Uterus (tissue), 2 donors: ENCODE results near the gene ATP5F1C.

Experiments
- POLR2A ChIP-seq, 2 donors: fragments of 450-650 bp; IDR thresholded peaks; one replicate each; pipeline ENCODE4 v1.6.1; 2016; ENCODE audit warnings: antibody characterized with exemption in 2 of 2, mild to moderate bottlenecking in 1 of 2, moderate library complexity in 1 of 2
- TF ChIP-seq, protein P1 (sequence below), 4 experiments: fragments of 200-600 bp in 2 of 4; fragments of 450-650 bp in 2 of 4; sonication (generic) in 2 of 4; IDR thresholded peaks; one replicate each; pipeline ENCODE4 v1.5.1; 2016 to 2019; ENCODE audit warnings: antibody characterized with exemption in 4 of 4, mild to moderate bottlenecking in 2 of 4, moderate library complexity in 1 of 4

DNA sequence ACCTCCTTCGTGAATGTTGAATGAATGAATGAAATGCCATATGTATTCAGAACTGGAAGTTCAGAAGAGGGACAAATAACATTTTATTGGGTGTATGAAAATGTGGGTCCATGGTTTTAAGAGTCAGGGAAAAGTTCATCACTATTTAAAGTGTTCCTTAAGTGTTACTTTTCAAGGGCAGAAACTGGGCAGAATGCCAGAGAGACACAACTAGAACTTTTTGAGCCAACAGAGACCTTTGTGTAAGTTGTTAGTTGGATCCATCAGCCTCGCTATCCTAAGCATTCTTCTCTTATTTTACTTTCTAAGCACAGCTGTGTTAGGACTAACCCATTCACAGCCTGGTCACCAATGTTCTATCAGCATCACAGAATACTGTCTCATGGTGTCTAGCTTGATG is 16.8 kb downstream of the ATP5F1C start:
- TF ChIP-seq, protein P1, sequence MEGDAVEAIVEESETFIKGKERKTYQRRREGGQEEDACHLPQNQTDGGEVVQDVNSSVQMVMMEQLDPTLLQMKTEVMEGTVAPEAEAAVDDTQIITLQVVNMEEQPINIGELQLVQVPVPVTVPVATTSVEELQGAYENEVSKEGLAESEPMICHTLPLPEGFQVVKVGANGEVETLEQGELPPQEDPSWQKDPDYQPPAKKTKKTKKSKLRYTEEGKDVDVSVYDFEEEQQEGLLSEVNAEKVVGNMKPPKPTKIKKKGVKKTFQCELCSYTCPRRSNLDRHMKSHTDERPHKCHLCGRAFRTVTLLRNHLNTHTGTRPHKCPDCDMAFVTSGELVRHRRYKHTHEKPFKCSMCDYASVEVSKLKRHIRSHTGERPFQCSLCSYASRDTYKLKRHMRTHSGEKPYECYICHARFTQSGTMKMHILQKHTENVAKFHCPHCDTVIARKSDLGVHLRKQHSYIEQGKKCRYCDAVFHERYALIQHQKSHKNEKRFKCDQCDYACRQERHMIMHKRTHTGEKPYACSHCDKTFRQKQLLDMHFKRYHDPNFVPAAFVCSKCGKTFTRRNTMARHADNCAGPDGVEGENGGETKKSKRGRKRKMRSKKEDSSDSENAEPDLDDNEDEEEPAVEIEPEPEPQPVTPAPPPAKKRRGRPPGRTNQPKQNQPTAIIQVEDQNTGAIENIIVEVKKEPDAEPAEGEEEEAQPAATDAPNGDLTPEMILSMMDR (IDR thresholded peaks at IDR 0.05), result no peak
- TF ChIP-seq POLR2A (IDR thresholded peaks at IDR 0.05), result no peak
